ENCODE data around the gene SAC3D1.
A peak's percentile ranks its signal among the peaks of the same experiment; 100 is the strongest.

DNA sequence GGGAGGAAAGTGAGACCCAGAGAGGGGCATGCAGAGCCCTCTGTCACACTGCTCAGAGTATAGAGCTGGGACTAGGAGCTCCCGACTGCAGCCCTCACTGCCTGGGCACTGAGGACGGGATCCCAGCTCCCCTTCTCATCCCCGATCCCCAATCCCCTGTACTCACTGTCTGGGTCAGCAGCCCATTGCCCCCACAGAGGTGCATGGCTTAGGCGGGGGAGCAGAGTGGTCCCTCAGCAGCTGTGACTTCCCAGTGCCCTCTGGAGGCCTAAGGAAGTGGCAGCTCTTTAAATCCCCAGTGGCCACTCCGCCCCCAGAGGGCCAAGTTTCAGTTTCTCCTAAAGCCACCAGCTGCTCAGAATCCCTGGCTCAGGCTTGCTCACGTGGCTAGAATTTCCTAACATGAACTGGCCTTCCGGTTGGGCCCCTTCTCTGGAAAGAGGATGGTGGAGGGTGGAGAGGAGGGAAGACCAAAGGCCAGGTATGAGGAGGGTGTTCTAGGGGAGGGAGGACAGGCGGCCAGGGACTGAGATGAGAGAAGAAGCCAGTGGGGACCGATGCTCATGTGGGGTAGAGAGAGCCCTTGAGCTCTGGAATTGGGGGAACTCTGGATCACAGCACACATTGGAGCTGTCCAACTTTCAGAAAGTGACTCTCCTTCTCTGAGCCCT, 44.2 kb upstream of the SAC3D1 start, which contains the start of gene BATF2:
- TF ChIP-seq, protein P1, sequence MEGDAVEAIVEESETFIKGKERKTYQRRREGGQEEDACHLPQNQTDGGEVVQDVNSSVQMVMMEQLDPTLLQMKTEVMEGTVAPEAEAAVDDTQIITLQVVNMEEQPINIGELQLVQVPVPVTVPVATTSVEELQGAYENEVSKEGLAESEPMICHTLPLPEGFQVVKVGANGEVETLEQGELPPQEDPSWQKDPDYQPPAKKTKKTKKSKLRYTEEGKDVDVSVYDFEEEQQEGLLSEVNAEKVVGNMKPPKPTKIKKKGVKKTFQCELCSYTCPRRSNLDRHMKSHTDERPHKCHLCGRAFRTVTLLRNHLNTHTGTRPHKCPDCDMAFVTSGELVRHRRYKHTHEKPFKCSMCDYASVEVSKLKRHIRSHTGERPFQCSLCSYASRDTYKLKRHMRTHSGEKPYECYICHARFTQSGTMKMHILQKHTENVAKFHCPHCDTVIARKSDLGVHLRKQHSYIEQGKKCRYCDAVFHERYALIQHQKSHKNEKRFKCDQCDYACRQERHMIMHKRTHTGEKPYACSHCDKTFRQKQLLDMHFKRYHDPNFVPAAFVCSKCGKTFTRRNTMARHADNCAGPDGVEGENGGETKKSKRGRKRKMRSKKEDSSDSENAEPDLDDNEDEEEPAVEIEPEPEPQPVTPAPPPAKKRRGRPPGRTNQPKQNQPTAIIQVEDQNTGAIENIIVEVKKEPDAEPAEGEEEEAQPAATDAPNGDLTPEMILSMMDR (conservative IDR thresholded peaks at IDR 0.05 in 1 of 2, IDR thresholded peaks at IDR 0.05 in 1 of 2; ENCODE audit: low read depth in 1 of 2, low read length in 2 of 2), result peak; percentile 49 to 54
- no peak for TF ChIP-seq EZH2 (IDR thresholded peaks at IDR 0.05; ENCODE audit: low read length, missing control alignments)

Data from fibroblast of lung (primary cell).